HepG2 (cell line): ENCODE results near the gene SERINC4. TPM values are rescaled to one million over a fixed set of nuclear protein-coding genes. Genes with fewer than 3 reads are reported as not detected.
A peak's percentile ranks its signal among the peaks of the same experiment; 100 is the strongest.

Experiments used
- CBFB ChIP-seq: sonication (generic); formaldehyde crosslinking; IDR thresholded peaks from 2 replicates; pipeline ENCODE4 v1.4.0; 2020; ENCODE audit warnings: missing genetic modification reagents
- CEBPZ ChIP-seq: IDR thresholded peaks from 2 replicates; pipeline ENCODE4 v1.6.1; 2012; ENCODE audit warnings: low read length, improper control_type of control experiment
- ELF4 ChIP-seq: sonication (generic); formaldehyde crosslinking; IDR thresholded peaks from 2 replicates; pipeline ENCODE4 v1.5.0; 2020; ENCODE audit warnings: missing genetic modification reagents, mild to moderate bottlenecking, moderate library complexity, borderline replicate concordance
- GMEB1 ChIP-seq: sonication (generic); formaldehyde crosslinking; IDR thresholded peaks from 2 replicates; pipeline ENCODE4 v1.5.1; 2020; ENCODE audit warnings: missing genetic modification reagents, mild to moderate bottlenecking, borderline replicate concordance
- KDM4B ChIP-seq: sonication (generic); formaldehyde crosslinking; IDR thresholded peaks from 2 replicates; pipeline ENCODE4 v1.4.0; 2020; ENCODE audit warnings: missing genetic modification reagents
- KLF9 ChIP-seq: IDR thresholded peaks from 2 replicates; pipeline ENCODE4 v1.6.1; 2016; ENCODE audit warnings: low read depth
- PRMT3 ChIP-seq: sonication (generic); formaldehyde crosslinking; IDR thresholded peaks from 2 replicates; pipeline ENCODE4 v1.8.1; 2022; ENCODE audit warnings: low read depth, mild to moderate bottlenecking, moderate library complexity, missing genetic modification reagents, borderline replicate concordance
- REST ChIP-seq, 2 experiments: IDR thresholded peaks; 2 replicates each; pipeline ENCODE4 v1.6.1; 2011 to 2012; ENCODE audit warnings: low read length in 2 of 2, borderline replicate concordance in 1 of 2, low read depth in 1 of 2, mild to moderate bottlenecking in 1 of 2, moderate library complexity in 1 of 2
- SMARCE1 ChIP-seq: fragments of 450-650 bp; IDR thresholded peaks from 2 replicates; pipeline ENCODE4 v1.6.1; 2017; ENCODE audit warnings: borderline replicate concordance
- TRIM22 ChIP-seq: fragments of 450-650 bp; IDR thresholded peaks from 2 replicates; pipeline ENCODE4 v1.6.1; 2017
- TRIM24 ChIP-seq: sonication (generic); formaldehyde crosslinking; IDR thresholded peaks from 2 replicates; pipeline ENCODE4 v1.8.0; 2022; ENCODE audit warnings: mild to moderate bottlenecking, missing genetic modification reagents
- ZNF281 ChIP-seq: sonication (generic); formaldehyde crosslinking; IDR thresholded peaks from 2 replicates; pipeline ENCODE4 v1.4.0; 2020; ENCODE audit warnings: missing genetic modification reagents, borderline replicate concordance
- ZNF496 ChIP-seq: sonication (generic); formaldehyde crosslinking; IDR thresholded peaks from 2 replicates; pipeline ENCODE4 v1.8.1; 2023; ENCODE audit warnings: mild to moderate bottlenecking, moderate library complexity, missing genetic modification reagents; ENCODE audit not compliant: insufficient replicate concordance
- ZNF788 ChIP-seq: sonication (generic); formaldehyde crosslinking; IDR thresholded peaks from 2 replicates; pipeline ENCODE4 v1.5.0; 2020; ENCODE audit warnings: mild to moderate bottlenecking, missing genetic modification reagents, borderline replicate concordance
- polyA plus RNA-seq, 8 experiments: library from polyadenylated mRNA; depleted of rRNA in 3 of 8; stranded (reverse) in 7 of 8; unstranded in 1 of 8; fragments of >200 nt; fragmentation: Illumina TruSeq in 4 of 8; extraction: Trizol in 4 of 8; gene quantifications; 2 replicates each; pipeline versions ENCODE4 v1.2.1 to v1.2.3, GENCODE V29; 2011 to 2016; ENCODE audit warnings: low read depth in 4 of 8, missing spikeins in 1 of 8, mixed read lengths in 1 of 8; ENCODE audit not compliant: insufficient read depth in 1 of 8
- total RNA-seq, 5 experiments: library from RNA; depleted of rRNA; stranded (reverse); fragments of >200 nt; fragmentation: Illumina TruSeq; extraction: Trizol; gene quantifications; 2 replicates each; pipeline ENCODE4 v1.2.3, GENCODE V29; 2016; ENCODE audit warnings: low read depth in 1 of 5

Gene SERINC4
- total and polyA plus RNA-seq, 2 of the 13 experiments (the other 11 are each of a cell fraction or from before 2014, with no cell fraction given), result not detected

GRCh38 chr15:43824302-43825246, 24.6 kb upstream of the SERINC4 start, which contains the start of gene MFAP1 (continued):
- TF ChIP-seq REST (IDR thresholded peaks at IDR 0.05; ENCODE audit: borderline replicate concordance in 1 of 2, low read depth in 1 of 2, low read length in 2 of 2) (peak in 1 of 2 experiments; percentile 64; a peak in 1 of 4 replicates), TRIM22 (no peak), PRMT3 (no peak), ZNF496 (CRISPR knock-in tag) (no peak), SMARCE1 (no peak), TRIM24 (CRISPR knock-in tag) (no peak), GMEB1 (CRISPR knock-in tag) (peak; percentile 90), ZNF788 (peak; percentile 73; the same call in 1 of the 2 replicates), CBFB (CRISPR knock-in tag) (no peak), CEBPZ (no peak), KLF9 (peak; percentile 60; the same call in 1 of the 2 replicates), ELF4 (CRISPR knock-in tag) (no peak), ZNF281 (CRISPR knock-in tag) (no peak), KDM4B (CRISPR knock-in tag) (no peak; the same call in 1 of the 2 replicates)
